ENCODE measurements around the gene HS3ST3B1. TPM values are rescaled to one million over a fixed set of nuclear protein-coding genes. Genes with fewer than 3 reads are reported as not detected.

HS3ST3B1 gene
- total RNA-seq, 1 experiment from 2014 or later, result 0.59 TPM

DNA sequence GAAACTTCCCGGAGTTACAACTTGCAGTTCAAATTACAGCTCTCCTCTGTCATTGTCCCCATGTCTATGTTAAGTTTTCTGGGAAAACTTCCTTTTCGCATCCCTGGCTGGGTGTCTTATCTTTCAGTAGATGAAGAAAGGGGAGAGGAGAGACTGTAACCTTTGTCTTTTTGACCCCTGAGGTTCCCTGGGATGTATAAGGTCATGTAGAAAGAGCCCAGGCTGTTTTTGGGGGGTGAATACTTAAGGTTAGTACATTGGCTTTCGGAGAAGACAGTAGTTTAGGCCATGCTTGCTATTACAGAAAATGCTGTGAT is 31.1 kb downstream of the HS3ST3B1 start:
- no peak for DNase-seq (ENCODE audit: low read depth, low spot score)
- TF ChIP-seq, protein P1, sequence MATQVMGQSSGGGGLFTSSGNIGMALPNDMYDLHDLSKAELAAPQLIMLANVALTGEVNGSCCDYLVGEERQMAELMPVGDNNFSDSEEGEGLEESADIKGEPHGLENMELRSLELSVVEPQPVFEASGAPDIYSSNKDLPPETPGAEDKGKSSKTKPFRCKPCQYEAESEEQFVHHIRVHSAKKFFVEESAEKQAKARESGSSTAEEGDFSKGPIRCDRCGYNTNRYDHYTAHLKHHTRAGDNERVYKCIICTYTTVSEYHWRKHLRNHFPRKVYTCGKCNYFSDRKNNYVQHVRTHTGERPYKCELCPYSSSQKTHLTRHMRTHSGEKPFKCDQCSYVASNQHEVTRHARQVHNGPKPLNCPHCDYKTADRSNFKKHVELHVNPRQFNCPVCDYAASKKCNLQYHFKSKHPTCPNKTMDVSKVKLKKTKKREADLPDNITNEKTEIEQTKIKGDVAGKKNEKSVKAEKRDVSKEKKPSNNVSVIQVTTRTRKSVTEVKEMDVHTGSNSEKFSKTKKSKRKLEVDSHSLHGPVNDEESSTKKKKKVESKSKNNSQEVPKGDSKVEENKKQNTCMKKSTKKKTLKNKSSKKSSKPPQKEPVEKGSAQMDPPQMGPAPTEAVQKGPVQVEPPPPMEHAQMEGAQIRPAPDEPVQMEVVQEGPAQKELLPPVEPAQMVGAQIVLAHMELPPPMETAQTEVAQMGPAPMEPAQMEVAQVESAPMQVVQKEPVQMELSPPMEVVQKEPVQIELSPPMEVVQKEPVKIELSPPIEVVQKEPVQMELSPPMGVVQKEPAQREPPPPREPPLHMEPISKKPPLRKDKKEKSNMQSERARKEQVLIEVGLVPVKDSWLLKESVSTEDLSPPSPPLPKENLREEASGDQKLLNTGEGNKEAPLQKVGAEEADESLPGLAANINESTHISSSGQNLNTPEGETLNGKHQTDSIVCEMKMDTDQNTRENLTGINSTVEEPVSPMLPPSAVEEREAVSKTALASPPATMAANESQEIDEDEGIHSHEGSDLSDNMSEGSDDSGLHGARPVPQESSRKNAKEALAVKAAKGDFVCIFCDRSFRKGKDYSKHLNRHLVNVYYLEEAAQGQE (IDR thresholded peaks at IDR 0.05; ENCODE audit: insufficient read depth in 1 of 2, low read depth in 2 of 2, low read length in 1 of 2), result no peak
- TF ChIP-seq TCF7L2 (IDR thresholded peaks at IDR 0.05; ENCODE audit: low read depth, low read length), result no peak
- no peak for TF ChIP-seq CTCF (IDR thresholded peaks at IDR 0.05)
- TF ChIP-seq SIN3A (IDR thresholded peaks at IDR 0.05; ENCODE audit: borderline replicate concordance, insufficient read depth, low read depth, low read length), result no peak
- TF ChIP-seq POLR2AphosphoS5 (IDR thresholded peaks at IDR 0.05; ENCODE audit: low read depth, low read length), result no peak
- no peaks in the 10 kb centered on the region; the same call in 1 of the 2 replicates for H3K27me3 ChIP-seq (ENCODE audit: control insufficient read depth, insufficient read depth, low read length)
- intact Hi-C loops (cut with micrococcal nuclease; ENCODE audit: unreplicated experiment), result no loop called here
- no peaks in the 10 kb centered on the region for H3K4me1 ChIP-seq (ENCODE audit: control insufficient read depth, insufficient read depth, low read length)
- no peak overlapping the region for H3K4me3 ChIP-seq (ENCODE audit: low read depth in 2 of 2, low read length in 2 of 2)
- POLR2A ChIA-PET, result no interaction called here
- no peaks in the 10 kb centered on the region for H3K9me3 ChIP-seq (ENCODE audit: control insufficient read depth, insufficient read depth, low read depth, low read length)
- BruUV-seq (replicated peaks), result no TSS peak
- H3K36me3 ChIP-seq (ENCODE audit: control insufficient read depth, insufficient read depth, low read length), result no peaks in the 10 kb centered on the region
- CTCF ChIA-PET, result no interaction called here
- H3K27ac ChIP-seq (ENCODE audit: low read length), result no peak overlapping the region
- no peak for ATAC-seq
- in situ Hi-C loops (cut with HindIII; ENCODE audit: low pct_unique_long_range_greater_than_20kb, low sequenced_read_pairs), result no loop called here

- Histone ChIP-seq H3K27ac (ENCODE audit: low read length) (no peak overlapping the region), H3K4me3 (ENCODE audit: low read depth in 2 of 2, low read length in 2 of 2) (no peak overlapping the region), H3K9me3 (ENCODE audit: control insufficient read depth, insufficient read depth, low read depth, low read length) (no peaks in the 10 kb centered on the region), H3K27me3 (ENCODE audit: control insufficient read depth, insufficient read depth, low read length) (no peaks in the 10 kb centered on the region; the same call in 1 of the 2 replicates), H3K36me3 (ENCODE audit: control insufficient read depth, insufficient read depth, low read length) (no peaks in the 10 kb centered on the region), H3K4me1 (ENCODE audit: control insufficient read depth, insufficient read depth, low read length) (no peaks in the 10 kb centered on the region)
- TF ChIP-seq SIN3A (IDR thresholded peaks at IDR 0.05; ENCODE audit: borderline replicate concordance, insufficient read depth, low read depth, low read length), result no peak
- TF ChIP-seq, protein P1 (IDR thresholded peaks at IDR 0.05; ENCODE audit: insufficient read depth in 1 of 2, low read depth in 2 of 2, low read length in 1 of 2), result no peak
- no peak for TF ChIP-seq TCF7L2 (IDR thresholded peaks at IDR 0.05; ENCODE audit: low read depth, low read length)
- no peak for TF ChIP-seq POLR2AphosphoS5 (IDR thresholded peaks at IDR 0.05; ENCODE audit: low read depth, low read length)
- no peak for TF ChIP-seq CTCF (IDR thresholded peaks at IDR 0.05)
- intact Hi-C loops (cut with micrococcal nuclease; ENCODE audit: unreplicated experiment), result no loop called here
- DNase-seq (ENCODE audit: low read depth, low spot score), result no peak
- ChIA-PET CTCF (no interaction called here), POLR2A (no interaction called here)
- BruUV-seq (replicated peaks), result no TSS peak
- in situ Hi-C loops (cut with HindIII; ENCODE audit: low pct_unique_long_range_greater_than_20kb, low sequenced_read_pairs), result no loop called here
- ATAC-seq, result no peak
Observed at GRCh38 chr17:14332331-14332730, 31.4 kb downstream of the HS3ST3B1 start.

Data from Panc1 (cell line).